ENCODE data around the gene TMEM131.

GRCh38 chr2:97914691-97915213 is 81.0 kb downstream of the TMEM131 start:
- no peak for TF ChIP-seq CTCF (IDR thresholded peaks at IDR 0.05 in 4 of 5, conservative IDR thresholded peaks at IDR 0.05 in 1 of 5)
- no peak for TF ChIP-seq POLR2A (IDR thresholded peaks at IDR 0.05)
